IMR-90 (cell line): Measurements from ENCODE around the gene ROBO1.

Source experiments
- BHLHE40 ChIP-seq: fragments of 150-350 bp; IDR thresholded peaks from 2 replicates; pipeline ENCODE4 v1.6.1; 2016; ENCODE audit warnings: mild to moderate bottlenecking, low read depth, low read length
- CEBPB ChIP-seq: IDR thresholded peaks from 2 replicates; pipeline ENCODE4 v1.6.1; 2012; ENCODE audit warnings: low read depth, low read length, improper control_type of control experiment
- CTCF ChIP-seq: conservative IDR thresholded peaks from 2 replicates; pipeline ENCODE4 v1.5.1; 2012; ENCODE audit warnings: mild to moderate bottlenecking, low read depth, low read length, improper control_type of control experiment
- ELK1 ChIP-seq: fragments of 150-350 bp; IDR thresholded peaks from 2 replicates; pipeline ENCODE4 v1.6.1; 2016; ENCODE audit warnings: low read depth, mild to moderate bottlenecking, low read length, moderate library complexity, borderline replicate concordance
- MAFK ChIP-seq: IDR thresholded peaks from 2 replicates; pipeline ENCODE4 v1.6.1; 2012; ENCODE audit warnings: low read depth, low read length, improper control_type of control experiment
- MAZ ChIP-seq: IDR thresholded peaks from 2 replicates; pipeline ENCODE4 v1.6.1; 2012; ENCODE audit warnings: low read depth, mild to moderate bottlenecking, low read length, improper control_type of control experiment, moderate library complexity, borderline replicate concordance
- MXI1 ChIP-seq: IDR thresholded peaks from 2 replicates; pipeline ENCODE4 v1.6.1; 2012; ENCODE audit warnings: low read depth, mild to moderate bottlenecking, low read length, moderate library complexity, borderline replicate concordance
- POLR2A ChIP-seq: IDR thresholded peaks from 2 replicates; pipeline ENCODE4 v1.6.1; 2012; ENCODE audit warnings: mild to moderate bottlenecking, low read depth, low read length
- RAD21 ChIP-seq: IDR thresholded peaks from 2 replicates; pipeline ENCODE4 v1.6.1; 2012; ENCODE audit warnings: low read length, improper control_type of control experiment
- RCOR1 ChIP-seq: IDR thresholded peaks from 2 replicates; pipeline ENCODE4 v1.6.1; 2012; ENCODE audit warnings: mild to moderate bottlenecking, low read length, improper control_type of control experiment; ENCODE audit not compliant: insufficient replicate concordance
- RFX5 ChIP-seq: IDR thresholded peaks from 2 replicates; pipeline ENCODE4 v1.8.0; 2012; ENCODE audit warnings: low read depth, mild to moderate bottlenecking, low read length, moderate library complexity
- SMC3 ChIP-seq: fragments of 150-350 bp; IDR thresholded peaks from 2 replicates; pipeline ENCODE4 v1.6.1; 2016; ENCODE audit warnings: low read depth, mild to moderate bottlenecking, antibody characterized with exemption, low read length, moderate library complexity
- USF2 ChIP-seq: fragments of 150-350 bp; IDR thresholded peaks from 2 replicates; pipeline ENCODE4 v1.6.1; 2017; ENCODE audit warnings: mild to moderate bottlenecking, antibody characterized with exemption, low read length, low read depth

GRCh38 chr3:78855190-78855589, 912.6 kb downstream of the ROBO1 start:
- no peak for TF ChIP-seq CTCF
- no peak for TF ChIP-seq RAD21
- TF ChIP-seq MAZ, result no peak
- TF ChIP-seq BHLHE40, result no peak
- TF ChIP-seq POLR2A, result no peak
- TF ChIP-seq RFX5, result no peak
- TF ChIP-seq MAFK, result no peak
- no peak for TF ChIP-seq USF2
- no peak for TF ChIP-seq SMC3
- TF ChIP-seq RCOR1, result no peak
- no peak for TF ChIP-seq MXI1
- TF ChIP-seq ELK1, result no peak
- no peak for TF ChIP-seq CEBPB
